HepG2 (cell line): ENCODE data around the gene DDRGK1. TPM values are rescaled to one million over a fixed set of nuclear protein-coding genes. Genes with fewer than 3 reads are reported as not detected.

ENCODE experiments used
- BRF2 ChIP-seq: sonication (generic); formaldehyde crosslinking; IDR thresholded peaks from 2 replicates; pipeline ENCODE4 v1.8.1; 2022; ENCODE audit warnings: mild to moderate bottlenecking, missing genetic modification reagents
- POLR2G ChIP-seq: fragments of 200-400 bp; formaldehyde crosslinking; IDR thresholded peaks from 2 replicates; pipeline ENCODE4 v1.6.1; 2018; ENCODE audit warnings: mild to moderate bottlenecking, low read depth, low read length, moderate library complexity
- ZBED4 ChIP-seq: sonication (generic); formaldehyde crosslinking; IDR thresholded peaks from 2 replicates; pipeline ENCODE4 v1.4.0; 2020; ENCODE audit warnings: missing genetic modification reagents, borderline replicate concordance
- ZBTB25 ChIP-seq: IDR thresholded peaks from 2 replicates; pipeline ENCODE4 v1.6.1; 2018; ENCODE audit warnings: missing genetic modification reagents
- ZBTB7A ChIP-seq: sonication (generic); formaldehyde crosslinking; IDR thresholded peaks from 2 replicates; pipeline ENCODE4 v1.8.0; 2022; ENCODE audit warnings: mild to moderate bottlenecking, missing genetic modification reagents
- ZHX2 ChIP-seq, 2 experiments: sonication (generic) in 1 of 2; formaldehyde crosslinking in 1 of 2; IDR thresholded peaks; 2 replicates each; pipeline versions ENCODE4 v1.6.1 to v1.9.0; 2014 to 2022; ENCODE audit warnings: antibody characterized with exemption in 1 of 2, borderline replicate concordance in 1 of 2, inconsistent platforms in 1 of 2, low read depth in 1 of 2, missing genetic modification reagents in 1 of 2
- ZMYM4 ChIP-seq: sonication (generic); formaldehyde crosslinking; IDR thresholded peaks from 2 replicates; pipeline ENCODE4 v1.8.1; 2023; ENCODE audit warnings: mild to moderate bottlenecking, missing genetic modification reagents
- ZNF205 ChIP-seq: IDR thresholded peaks from 2 replicates; pipeline ENCODE4 v1.6.1; 2018; ENCODE audit warnings: missing biosample characterization, missing genetic modification reagents
- ZNF549 ChIP-seq: sonication (generic); formaldehyde crosslinking; IDR thresholded peaks from 2 replicates; pipeline ENCODE4 v1.5.0; 2020; ENCODE audit warnings: missing genetic modification reagents
- ZNF687 ChIP-seq: sonication (generic); formaldehyde crosslinking; IDR thresholded peaks from 2 replicates; pipeline ENCODE4 v1.5.1; 2020; ENCODE audit warnings: mild to moderate bottlenecking, missing genetic modification reagents, moderate library complexity
- ZNF792 ChIP-seq: IDR thresholded peaks from 2 replicates; pipeline ENCODE4 v1.6.1; 2016
- ZSCAN31 ChIP-seq: sonication (generic); formaldehyde crosslinking; IDR thresholded peaks from 2 replicates; pipeline ENCODE4 v1.5.0; 2020; ENCODE audit warnings: low read depth, mild to moderate bottlenecking, missing genetic modification reagents
- polyA plus RNA-seq, 8 experiments: library from polyadenylated mRNA; depleted of rRNA in 3 of 8; stranded (reverse) in 7 of 8; unstranded in 1 of 8; fragments of >200 nt; fragmentation: Illumina TruSeq in 4 of 8; extraction: Trizol in 4 of 8; gene quantifications; 2 replicates each; pipeline versions ENCODE4 v1.2.1 to v1.2.3, GENCODE V29; 2011 to 2016; ENCODE audit warnings: low read depth in 4 of 8, missing spikeins in 1 of 8, mixed read lengths in 1 of 8; ENCODE audit not compliant: insufficient read depth in 1 of 8
- total RNA-seq, 5 experiments: library from RNA; depleted of rRNA; stranded (reverse); fragments of >200 nt; fragmentation: Illumina TruSeq; extraction: Trizol; gene quantifications; 2 replicates each; pipeline ENCODE4 v1.2.3, GENCODE V29; 2016; ENCODE audit warnings: low read depth in 1 of 5

Gene DDRGK1
- total and polyA plus RNA-seq, 2 of the 13 experiments (the other 11 are each of a cell fraction or from before 2014, with no cell fraction given) = 96.7 to 149 TPM

- peak; percentile 55 for TF ChIP-seq ZNF687 (CRISPR knock-in tag)
- peak; percentile 45; the same call in 1 of the 2 replicates for TF ChIP-seq ZBED4
- TF ChIP-seq ZSCAN31 (CRISPR knock-in tag) = no peak
- TF ChIP-seq ZNF205 = peak; percentile 30; the same call in 1 of the 2 replicates
- TF ChIP-seq ZBTB25 (CRISPR knock-in tag) = no peak
- no peak for TF ChIP-seq BRF2 (CRISPR knock-in tag)
- TF ChIP-seq ZBTB7A (CRISPR knock-in tag) = 0 out of 2 replicates have a peak, but pooled peaks have one; percentile 42
- no peak; the same call in none of the 2 replicates for TF ChIP-seq ZMYM4 (CRISPR knock-in tag)
- TF ChIP-seq ZHX2 (IDR thresholded peaks at IDR 0.05; ENCODE audit: low read depth) = no peak
- TF ChIP-seq ZHX2 (CRISPR knock-in tag; IDR thresholded peaks at IDR 0.05; ENCODE audit: borderline replicate concordance) = no peak
- TF ChIP-seq POLR2G = peak; percentile 46; the same call in 1 of the 2 replicates
- TF ChIP-seq ZNF792 (CRISPR knock-in tag) = peak; percentile 6; the same call in 1 of the 2 replicates
- TF ChIP-seq ZNF549 (CRISPR knock-in tag) = no peak
Observed at GRCh38 chr20:3162080-3162611, 42.3 kb downstream of the DDRGK1 start (continued).
